Measurements from ENCODE around the gene SLMAP.

GRCh38 chr3:57758686-57759085 is 2.6 kb downstream of the SLMAP start:
- no peak for TF ChIP-seq GATA2 (IDR thresholded peaks at IDR 0.05; ENCODE audit: low read depth, low read length)
- TF ChIP-seq GATA3 (IDR thresholded peaks at IDR 0.05; ENCODE audit: low read depth, low read length) = no peak

Measured in SH-SY5Y (cell line).